Endothelial cell of umbilical vein (primary cell): ENCODE results near the gene NES. TPM values are rescaled to one million over a fixed set of nuclear protein-coding genes. Genes with fewer than 3 reads are reported as not detected.

Experiments
- BruUV-seq: library from RNA; stranded (reverse); fragments of 400-500 nt; replicated peaks from 2 replicates; lab custom pipeline; 2021; lab: Mats Ljungman, UMichigan
- CTCF ChIA-PET: fragments of 300-600, 350-600 bp; sonication (Branson Sonifier 250); formaldehyde crosslinking; loops from one replicate; lab custom pipeline; 2021; ENCODE audit warnings: antibody characterized with exemption, inconsistent platforms; lab: Charles Lee
- POLR2A ChIA-PET: fragments of 300-600, 350-600 bp; sonication (Branson Sonifier 250); formaldehyde crosslinking; loops from one replicate; lab custom pipeline; 2021; ENCODE audit warnings: antibody characterized with exemption, inconsistent platforms; lab: Charles Lee
- DNase-seq: peaks from one replicate; pipeline ENCODE4 v3.0.0-alpha.2; 2011; ENCODE audit warnings: low read depth, low spot score
- FAIRE-seq: peaks from 2 replicates; lab custom pipeline; 2011; peaks lifted over from hg19 to GRCh38; lab: Jason Lieb, UNC
- H2AFZ ChIP-seq: 2 replicates; pipeline ENCODE4 v1.6.0; 2012; ENCODE audit warnings: low read depth, low read length, control low read depth, inconsistent platforms
- H3K27ac ChIP-seq: 2 replicates; pipeline ENCODE4 v1.5.1; 2011; ENCODE audit warnings: low read depth, mild to moderate bottlenecking, control low read depth, low read length, moderate library complexity; ENCODE audit not compliant: insufficient read depth
- H3K27me3 ChIP-seq, 2 experiments: 2 replicates each; pipeline versions ENCODE4 v1.6.0 to v1.6.1; 2011; ENCODE audit warnings: low read length in 2 of 2, mixed read lengths in 1 of 2; ENCODE audit not compliant: control insufficient read depth in 2 of 2, insufficient read depth in 2 of 2
- H3K36me3 ChIP-seq, 2 experiments: 2 replicates in 1 of 2; 3 replicates in 1 of 2; pipeline ENCODE4 v1.5.1; 2011; ENCODE audit warnings: low read length in 2 of 2, mild to moderate bottlenecking in 1 of 2, moderate library complexity in 1 of 2; ENCODE audit not compliant: control insufficient read depth in 2 of 2, insufficient read depth in 2 of 2; ENCODE audit errors: extremely low read depth in 1 of 2
- H3K4me1 ChIP-seq: 3 replicates; pipeline ENCODE4 v1.5.1; 2011; ENCODE audit warnings: mild to moderate bottlenecking, low read length; ENCODE audit not compliant: control insufficient read depth, insufficient read depth; ENCODE audit errors: extremely low read depth
- H3K4me2 ChIP-seq: 2 replicates; pipeline ENCODE4 v1.6.1; 2011; ENCODE audit warnings: low read length, control low read depth, mixed read lengths; ENCODE audit not compliant: insufficient read depth
- H3K4me3 ChIP-seq, 3 experiments: fragments of 200-600 bp in 1 of 3; sonication (generic), shearing (Covaris generic) in 1 of 3; replicated peaks in 1 of 3; 2 replicates each; pipeline ENCODE4 v1.5.1; 2011 to 2016; ENCODE audit warnings: control low read depth in 3 of 3, low read length in 3 of 3, mild to moderate bottlenecking in 2 of 3, inconsistent platforms in 1 of 3, low read depth in 1 of 3, moderate library complexity in 1 of 3; ENCODE audit not compliant: insufficient read depth in 1 of 3
- H3K79me2 ChIP-seq: 2 replicates; pipeline ENCODE4 v1.6.0; 2012; ENCODE audit warnings: low read length, inconsistent platforms; ENCODE audit not compliant: control insufficient read depth, insufficient read depth
- H3K9ac ChIP-seq: replicated peaks from 2 replicates; pipeline ENCODE3; 2011; ENCODE audit warnings: low read length, control low read depth; ENCODE audit not compliant: insufficient read depth; ENCODE audit errors: extremely low read depth
- H3K9me1 ChIP-seq: replicated peaks from 3 replicates; pipeline ENCODE4 v1.6.0; 2011; ENCODE audit warnings: mild to moderate bottlenecking, low read length; ENCODE audit not compliant: control insufficient read depth, insufficient read depth; ENCODE audit errors: extremely low read depth
- H3K9me3 ChIP-seq: replicated peaks from 2 replicates; pipeline ENCODE4 v1.5.1; 2012; ENCODE audit warnings: low read length, inconsistent platforms; ENCODE audit not compliant: control insufficient read depth, insufficient read depth
- H4K20me1 ChIP-seq: replicated peaks from 2 replicates; pipeline ENCODE3; 2011; ENCODE audit warnings: mild to moderate bottlenecking, low read length; ENCODE audit not compliant: control insufficient read depth, insufficient read depth; ENCODE audit errors: extremely low read depth
- EZH2 ChIP-seq: IDR thresholded peaks from 2 replicates; pipeline ENCODE4 v1.6.1; 2012; ENCODE audit warnings: borderline replicate concordance, low read depth, mild to moderate bottlenecking, moderate library complexity, low read length, inconsistent platforms; ENCODE audit not compliant: severe bottlenecking
- FOS ChIP-seq: IDR thresholded peaks from 2 replicates; pipeline ENCODE4 v1.6.1; 2011; ENCODE audit warnings: mild to moderate bottlenecking, low read length, moderate library complexity, borderline replicate concordance; ENCODE audit not compliant: insufficient read depth
- JUN ChIP-seq: IDR thresholded peaks from 2 replicates; pipeline ENCODE4 v1.6.1; 2011; ENCODE audit warnings: borderline replicate concordance, low read depth; ENCODE audit not compliant: insufficient read length, insufficient read depth
- MYC ChIP-seq: IDR thresholded peaks from one replicate; pipeline ENCODE4 v1.6.1; 2011; ENCODE audit warnings: mild to moderate bottlenecking, low read depth, low read length
- POLR2A ChIP-seq: IDR thresholded peaks from 2 replicates; pipeline ENCODE4 v1.6.1; 2012; ENCODE audit warnings: low read depth, mild to moderate bottlenecking, control low read depth, low read length
- POLR2AphosphoS5 ChIP-seq: IDR thresholded peaks from 2 replicates; pipeline ENCODE4 v1.6.1; 2012; ENCODE audit warnings: low read depth, mild to moderate bottlenecking, control low read depth, low read length, moderate library complexity; ENCODE audit not compliant: insufficient read depth
- dilution Hi-C: fragments of 300-500 bp; cut with MboI; formaldehyde crosslinking; loops from one replicate; pipeline ENCODE4 v1.15.0; 2019; ENCODE audit warnings: low sequenced_read_pairs; ENCODE audit not compliant: extremely low pct_ligation_motif_present
- intact Hi-C: fragments of 100-400 bp; cut with micrococcal nuclease; formaldehyde crosslinking; loops from one replicate; pipeline ENCODE4 v1.10.0; 2022
- polyA plus RNA-seq, 4 experiments: library from polyadenylated mRNA; depleted of rRNA in 3 of 4; stranded (reverse) in 3 of 4; unstranded in 1 of 4; fragments of >200 nt; gene quantifications; 2 replicates each; pipeline versions ENCODE4 v1.2.1 to v1.2.3, GENCODE V29; 2011 to 2012; ENCODE audit warnings: missing spikeins in 1 of 4
- total RNA-seq: library from RNA; stranded (reverse); gene quantifications from 2 replicates; pipeline ENCODE4 v1.2.3, GENCODE V29; 2021

The NES gene
- total and polyA plus RNA-seq, 2 donors (not counting 3 experiments of a cell fraction or from before 2014, with no cell fraction given): 19.4 to 274 TPM

- intact Hi-C loops: no loop called here
- H3K9me3 ChIP-seq: no peaks in the 10 kb centered on the region
- no peak overlapping the region for H2AFZ ChIP-seq
- POLR2A ChIA-PET: no interaction called here
- no TSS peak for BruUV-seq
- dilution Hi-C loops: no loop called here
- CTCF ChIA-PET: interaction anchor here (0.6 to 16.7 kb wide), 8 partner anchors 13 to 168 kb away, joined by 3 to 546 read pairs (median 106); partner anchors contain the start of genes CRABP2, INSRR, ISG20L2 and METTL25B
- H3K79me2 ChIP-seq: no peaks in the 10 kb centered on the region
- H3K27ac ChIP-seq: no peak overlapping the region
- no peak overlapping the region for H3K4me2 ChIP-seq
- TF ChIP-seq JUN: no peak
- TF ChIP-seq FOS: no peak
- TF ChIP-seq POLR2AphosphoS5: no peak
- TF ChIP-seq EZH2: peak; percentile 24
- no peaks in the 10 kb centered on the region for H4K20me1 ChIP-seq
- H3K9ac ChIP-seq: no peak overlapping the region
- H3K27me3 ChIP-seq: peaks cover 12 to 20% of the 10 kb centered on the region in 2 experiments
- H3K9me1 ChIP-seq: no peaks in the 10 kb centered on the region
- no peak for FAIRE-seq
- H3K4me3 ChIP-seq: no peak overlapping the region
- DNase-seq: no peak
- no peaks in the 10 kb centered on the region for H3K4me1 ChIP-seq
- no peaks in the 10 kb centered on the region for H3K36me3 ChIP-seq
These were observed 15.3 kb upstream of the NES start for GRCh38 chr1:156692441-156692924.

GRCh38 chr1:156691665-156692440 lies 14.6 kb upstream of the NES start:
- no peak overlapping the region for H3K4me3 ChIP-seq
- no peak overlapping the region for H3K9ac ChIP-seq
- no peaks in the 10 kb centered on the region for H3K9me1 ChIP-seq
- DNase-seq (no peak), FAIRE-seq (no peak)
- intact Hi-C loops (no loop called here), dilution Hi-C loops (no loop called here)
- POLR2A ChIA-PET: no interaction called here
- no peaks in the 10 kb centered on the region for H3K36me3 ChIP-seq
- TF ChIP-seq FOS (no peak), JUN (no peak), EZH2 (peak; percentile 57), MYC (no peak), POLR2A (no peak)
- H3K27ac ChIP-seq: no peak overlapping the region
- no peak overlapping the region for H2AFZ ChIP-seq
- no peaks in the 10 kb centered on the region for H3K9me3 ChIP-seq
- no peaks in the 10 kb centered on the region for H4K20me1 ChIP-seq
- no peaks in the 10 kb centered on the region for H3K79me2 ChIP-seq
- H3K4me1 ChIP-seq: no peaks in the 10 kb centered on the region
- CTCF ChIA-PET: interaction anchor here (0.6 to 16.7 kb wide), 10 partner anchors 13 to 198 kb away, joined by 3 to 546 read pairs (median 105); partner anchors contain the start of genes CRABP2, INSRR, ISG20L2 and METTL25B
- no TSS peak for BruUV-seq
- H3K27me3 ChIP-seq: peaks cover 12 to 20% of the 10 kb centered on the region in 2 experiments
- no peak overlapping the region for H3K4me2 ChIP-seq
